ENCODE results near the gene ZYG11A. TPM values are rescaled to one million over a fixed set of nuclear protein-coding genes. Genes with fewer than 3 reads are reported as not detected.

ZYG11A gene
- total and polyA plus RNA-seq, 4 donors = 0.38 to 1.8 (median 0.76) TPM

DNA sequence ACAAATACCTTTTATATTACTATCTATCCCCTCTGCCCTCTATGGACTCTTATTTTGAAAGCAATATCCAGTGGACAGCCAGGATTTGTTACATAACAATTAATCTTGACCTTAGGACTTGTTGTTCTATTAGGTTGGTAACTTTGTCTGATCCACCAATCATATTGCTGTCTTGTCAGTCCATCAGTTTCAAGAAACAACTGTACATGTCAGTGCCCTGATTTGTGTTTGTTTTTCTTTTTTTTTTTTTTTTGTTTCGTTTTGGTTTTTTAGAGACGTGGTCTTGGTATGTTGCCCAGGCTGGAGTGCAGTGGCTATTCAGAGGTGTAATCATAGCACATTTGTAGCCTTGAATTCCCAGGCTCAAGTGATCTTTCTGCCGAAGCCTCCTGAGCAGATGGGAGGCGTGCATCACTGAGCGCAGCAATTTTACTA, 83.0 kb downstream of the ZYG11A start:
- H3K4me1 ChIP-seq (ENCODE audit: control insufficient read depth in 4 of 4, insufficient read depth in 4 of 4, low read length in 3 of 4) = peaks cover 5 to 43% (median 20%) of the 10 kb centered on the region in 4 donors
- no peaks in the 10 kb centered on the region for H3K27me3 ChIP-seq (ENCODE audit: control insufficient read depth in 4 of 4, insufficient read depth in 4 of 4, low read length in 3 of 4)
- peak overlapping the region; percentile 32 to 85 for H3K9ac ChIP-seq (ENCODE audit: low read depth in 1 of 2, low read length in 2 of 2)
- TF ChIP-seq, protein P1, sequence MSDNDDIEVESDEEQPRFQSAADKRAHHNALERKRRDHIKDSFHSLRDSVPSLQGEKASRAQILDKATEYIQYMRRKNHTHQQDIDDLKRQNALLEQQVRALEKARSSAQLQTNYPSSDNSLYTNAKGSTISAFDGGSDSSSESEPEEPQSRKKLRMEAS (IDR thresholded peaks at IDR 0.05) = peak; percentile 57
- TF ChIP-seq RXRA (IDR thresholded peaks at IDR 0.05) (peak; percentile 89 to 97), FOXA1 (IDR thresholded peaks at IDR 0.05) (no peak), HNF4G (IDR thresholded peaks at IDR 0.05) (peak; percentile 76), HNF4A (conservative IDR thresholded peaks at IDR 0.05) (peak; percentile 94 to 96), JUND (IDR thresholded peaks at IDR 0.05) (peak; percentile 62 to 76), FOXA2 (IDR thresholded peaks at IDR 0.05) (peak; percentile 69), TAF1 (conservative IDR thresholded peaks at IDR 0.05) (peak; percentile 60), EGR1 (IDR thresholded peaks at IDR 0.05; ENCODE audit: low read depth in 2 of 2) (peak; percentile 41 to 48), YY1 (IDR thresholded peaks at IDR 0.05) (peak; percentile 65), SP1 (IDR thresholded peaks at IDR 0.05) (peak; percentile 97), GABPA (IDR thresholded peaks at IDR 0.05 in 1 of 2, conservative IDR thresholded peaks at IDR 0.05 in 1 of 2) (no peak), RAD21 (IDR thresholded peaks at IDR 0.05) (peak; percentile 59 to 61), NR2F2 (IDR thresholded peaks at IDR 0.05) (peak; percentile 75)
- TF ChIP-seq, protein P2, sequence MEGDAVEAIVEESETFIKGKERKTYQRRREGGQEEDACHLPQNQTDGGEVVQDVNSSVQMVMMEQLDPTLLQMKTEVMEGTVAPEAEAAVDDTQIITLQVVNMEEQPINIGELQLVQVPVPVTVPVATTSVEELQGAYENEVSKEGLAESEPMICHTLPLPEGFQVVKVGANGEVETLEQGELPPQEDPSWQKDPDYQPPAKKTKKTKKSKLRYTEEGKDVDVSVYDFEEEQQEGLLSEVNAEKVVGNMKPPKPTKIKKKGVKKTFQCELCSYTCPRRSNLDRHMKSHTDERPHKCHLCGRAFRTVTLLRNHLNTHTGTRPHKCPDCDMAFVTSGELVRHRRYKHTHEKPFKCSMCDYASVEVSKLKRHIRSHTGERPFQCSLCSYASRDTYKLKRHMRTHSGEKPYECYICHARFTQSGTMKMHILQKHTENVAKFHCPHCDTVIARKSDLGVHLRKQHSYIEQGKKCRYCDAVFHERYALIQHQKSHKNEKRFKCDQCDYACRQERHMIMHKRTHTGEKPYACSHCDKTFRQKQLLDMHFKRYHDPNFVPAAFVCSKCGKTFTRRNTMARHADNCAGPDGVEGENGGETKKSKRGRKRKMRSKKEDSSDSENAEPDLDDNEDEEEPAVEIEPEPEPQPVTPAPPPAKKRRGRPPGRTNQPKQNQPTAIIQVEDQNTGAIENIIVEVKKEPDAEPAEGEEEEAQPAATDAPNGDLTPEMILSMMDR (IDR thresholded peaks at IDR 0.05; ENCODE audit: low read depth, low read length, missing input control) = no peak
- TF ChIP-seq, protein P3, sequence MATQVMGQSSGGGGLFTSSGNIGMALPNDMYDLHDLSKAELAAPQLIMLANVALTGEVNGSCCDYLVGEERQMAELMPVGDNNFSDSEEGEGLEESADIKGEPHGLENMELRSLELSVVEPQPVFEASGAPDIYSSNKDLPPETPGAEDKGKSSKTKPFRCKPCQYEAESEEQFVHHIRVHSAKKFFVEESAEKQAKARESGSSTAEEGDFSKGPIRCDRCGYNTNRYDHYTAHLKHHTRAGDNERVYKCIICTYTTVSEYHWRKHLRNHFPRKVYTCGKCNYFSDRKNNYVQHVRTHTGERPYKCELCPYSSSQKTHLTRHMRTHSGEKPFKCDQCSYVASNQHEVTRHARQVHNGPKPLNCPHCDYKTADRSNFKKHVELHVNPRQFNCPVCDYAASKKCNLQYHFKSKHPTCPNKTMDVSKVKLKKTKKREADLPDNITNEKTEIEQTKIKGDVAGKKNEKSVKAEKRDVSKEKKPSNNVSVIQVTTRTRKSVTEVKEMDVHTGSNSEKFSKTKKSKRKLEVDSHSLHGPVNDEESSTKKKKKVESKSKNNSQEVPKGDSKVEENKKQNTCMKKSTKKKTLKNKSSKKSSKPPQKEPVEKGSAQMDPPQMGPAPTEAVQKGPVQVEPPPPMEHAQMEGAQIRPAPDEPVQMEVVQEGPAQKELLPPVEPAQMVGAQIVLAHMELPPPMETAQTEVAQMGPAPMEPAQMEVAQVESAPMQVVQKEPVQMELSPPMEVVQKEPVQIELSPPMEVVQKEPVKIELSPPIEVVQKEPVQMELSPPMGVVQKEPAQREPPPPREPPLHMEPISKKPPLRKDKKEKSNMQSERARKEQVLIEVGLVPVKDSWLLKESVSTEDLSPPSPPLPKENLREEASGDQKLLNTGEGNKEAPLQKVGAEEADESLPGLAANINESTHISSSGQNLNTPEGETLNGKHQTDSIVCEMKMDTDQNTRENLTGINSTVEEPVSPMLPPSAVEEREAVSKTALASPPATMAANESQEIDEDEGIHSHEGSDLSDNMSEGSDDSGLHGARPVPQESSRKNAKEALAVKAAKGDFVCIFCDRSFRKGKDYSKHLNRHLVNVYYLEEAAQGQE (IDR thresholded peaks at IDR 0.05) = peak; percentile 69
- TF ChIP-seq, protein P4, sequence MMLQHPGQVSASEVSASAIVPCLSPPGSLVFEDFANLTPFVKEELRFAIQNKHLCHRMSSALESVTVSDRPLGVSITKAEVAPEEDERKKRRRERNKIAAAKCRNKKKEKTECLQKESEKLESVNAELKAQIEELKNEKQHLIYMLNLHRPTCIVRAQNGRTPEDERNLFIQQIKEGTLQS (IDR thresholded peaks at IDR 0.05) = peak; percentile 41
- TF ChIP-seq, protein P5, sequence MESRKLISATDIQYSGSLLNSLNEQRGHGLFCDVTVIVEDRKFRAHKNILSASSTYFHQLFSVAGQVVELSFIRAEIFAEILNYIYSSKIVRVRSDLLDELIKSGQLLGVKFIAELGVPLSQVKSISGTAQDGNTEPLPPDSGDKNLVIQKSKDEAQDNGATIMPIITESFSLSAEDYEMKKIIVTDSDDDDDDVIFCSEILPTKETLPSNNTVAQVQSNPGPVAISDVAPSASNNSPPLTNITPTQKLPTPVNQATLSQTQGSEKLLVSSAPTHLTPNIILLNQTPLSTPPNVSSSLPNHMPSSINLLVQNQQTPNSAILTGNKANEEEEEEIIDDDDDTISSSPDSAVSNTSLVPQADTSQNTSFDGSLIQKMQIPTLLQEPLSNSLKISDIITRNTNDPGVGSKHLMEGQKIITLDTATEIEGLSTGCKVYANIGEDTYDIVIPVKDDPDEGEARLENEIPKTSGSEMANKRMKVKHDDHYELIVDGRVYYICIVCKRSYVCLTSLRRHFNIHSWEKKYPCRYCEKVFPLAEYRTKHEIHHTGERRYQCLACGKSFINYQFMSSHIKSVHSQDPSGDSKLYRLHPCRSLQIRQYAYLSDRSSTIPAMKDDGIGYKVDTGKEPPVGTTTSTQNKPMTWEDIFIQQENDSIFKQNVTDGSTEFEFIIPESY (IDR thresholded peaks at IDR 0.05) = peak; percentile 90
- H3K27ac ChIP-seq (ENCODE audit: low read depth in 1 of 2, low read length in 2 of 2) = peak overlapping the region; percentile 72 to 75
- no peaks in the 10 kb centered on the region for H3K36me3 ChIP-seq (ENCODE audit: control insufficient read depth in 4 of 4, insufficient read depth in 3 of 4, low read depth in 1 of 4, low read length in 3 of 4)
- WGBS = 24% methylated on average over 5 of the region's 5 CpGs
- H3K4me3 ChIP-seq (ENCODE audit: low read depth in 1 of 3, low read length in 3 of 3) = peak overlapping the region in 2 of 3 donors; percentile 81 to 99
- no peak for DNase-seq (ENCODE audit: low spot score)
- H3K9me3 ChIP-seq (ENCODE audit: control insufficient read depth in 4 of 4, low read length in 3 of 4) = no peaks in the 10 kb centered on the region

Measured in liver (tissue), 9 donors.